MCF 10A (cell line): ENCODE data around the gene DLX4. TPM values are rescaled to one million over a fixed set of nuclear protein-coding genes. Genes with fewer than 3 reads are reported as not detected.

Experiments
- BruUV-seq: library from RNA; stranded (reverse); fragments of 400-500 nt; replicated peaks from 2 replicates; lab custom pipeline; 2021; lab: Mats Ljungman, UMichigan
- CTCF ChIA-PET: fragments of 300-600 bp; sonication (Branson Sonifier 250); formaldehyde crosslinking; extraction: SDS; loops from one replicate; lab custom pipeline; 2021; ENCODE audit warnings: antibody characterized with exemption, inconsistent platforms; lab: Yijun Ruan, JAX
- POLR2A ChIA-PET: fragments of 300-600, 350-650 bp; sonication (Branson Sonifier 250); formaldehyde crosslinking; extraction: SDS; loops from one replicate; lab custom pipeline; 2020; ENCODE audit warnings: antibody characterized with exemption, inconsistent platforms; lab: Yijun Ruan, JAX
- DNase-seq: peaks from one replicate; pipeline ENCODE4 v3.0.0-alpha.2; 2018; ENCODE audit not compliant: unreplicated experiment
- H3K27ac Mint-ChIP-seq: one replicate; pipeline ENCODE4 v1.8.0; 2022; ENCODE audit warnings: mild to moderate bottlenecking, low read depth, mixed read lengths; ENCODE audit not compliant: unreplicated experiment
- H3K27me3 Mint-ChIP-seq: one replicate; pipeline ENCODE4 v1.8.0; 2022; ENCODE audit warnings: mixed read lengths; ENCODE audit not compliant: insufficient read depth, unreplicated experiment
- H3K36me3 Mint-ChIP-seq: one replicate; pipeline ENCODE4 v1.8.0; 2022; ENCODE audit warnings: mild to moderate bottlenecking, moderate library complexity, mixed read lengths; ENCODE audit not compliant: insufficient read depth, unreplicated experiment
- H3K4me1 Mint-ChIP-seq: one replicate; pipeline ENCODE4 v1.8.0; 2022; ENCODE audit warnings: mixed read lengths; ENCODE audit not compliant: insufficient read depth, unreplicated experiment
- H3K4me3 Mint-ChIP-seq: one replicate; pipeline ENCODE4 v1.8.0; 2022; ENCODE audit warnings: mild to moderate bottlenecking, moderate library complexity, mixed read lengths; ENCODE audit not compliant: unreplicated experiment
- H3K9me3 Mint-ChIP-seq: one replicate; pipeline ENCODE4 v1.8.0; 2022; ENCODE audit warnings: mixed read lengths; ENCODE audit not compliant: unreplicated experiment
- CTCF ChIP-seq: fragments of 200-600 bp; IDR thresholded peaks from one replicate; pipeline ENCODE4 v1.8.0; 2022; ENCODE audit warnings: antibody characterized with exemption, mild to moderate bottlenecking; ENCODE audit not compliant: unreplicated experiment
- intact Hi-C: fragments of 100-400 bp; cut with micrococcal nuclease; formaldehyde crosslinking; loops from 2 replicates; pipeline ENCODE4 v1.14.1; 2022
- total RNA-seq: library from RNA; stranded (reverse); gene quantifications from 2 replicates; pipeline ENCODE4 v1.2.3, GENCODE V29; 2022

Gene DLX4
- total RNA-seq, 1 experiment from 2014 or later, result 0.56 TPM

GRCh38 chr17:49994085-49995054 lies 25.4 kb downstream of the DLX4 start:
- no peak for DNase-seq
- H3K27ac Mint-ChIP-seq, result no peak overlapping the region
- no peak for TF ChIP-seq CTCF
- intact Hi-C loops, result loop anchor here (5.0 kb wide), 1 partner anchor 287 kb away; the partner anchor contains the start of gene SLC35B1
- H3K27me3 Mint-ChIP-seq, result peaks cover 62% of the 10 kb centered on the region
- peaks cover 24% of the 10 kb centered on the region for H3K4me1 Mint-ChIP-seq
- no peaks in the 10 kb centered on the region for H3K36me3 Mint-ChIP-seq
- BruUV-seq, result no TSS peak
- H3K4me3 Mint-ChIP-seq, result peak overlapping the region; percentile 48
- ChIA-PET CTCF (interaction anchor here (0.6 to 7.8 kb wide), 10 partner anchors 7 to 568 kb away, joined by 3 to 241 read pairs (median 38); no protein-coding TSS in a partner anchor), POLR2A (interaction anchor here (0.6 to 1.7 kb wide), 4 partner anchors 10 to 127 kb away, joined by 3 to 6 read pairs (median 5); no protein-coding TSS in a partner anchor)
- H3K9me3 Mint-ChIP-seq, result no peaks in the 10 kb centered on the region

- peaks cover 24% of the 10 kb centered on the region for H3K4me1 Mint-ChIP-seq
- ChIA-PET POLR2A (interaction anchor here (0.6 to 1.5 kb wide), 5 partner anchors 9 to 134 kb away, joined by 3 to 6 read pairs (median 3); no protein-coding TSS in a partner anchor), CTCF (interaction anchor here (0.6 to 7.8 kb wide), 14 partner anchors 7 to 569 kb away, joined by 3 to 241 read pairs (median 19); no protein-coding TSS in a partner anchor)
- intact Hi-C loops, result loop anchor here (5.0 kb wide), 1 partner anchor 288 kb away; the partner anchor contains the start of gene SLC35B1
- peaks cover 69% of the 10 kb centered on the region for H3K27me3 Mint-ChIP-seq
- H3K9me3 Mint-ChIP-seq, result no peaks in the 10 kb centered on the region
- no peak within 1 kb of the TSS for H3K27ac Mint-ChIP-seq
- peak within 1 kb of the TSS; percentile 48 for H3K4me3 Mint-ChIP-seq
- DNase-seq, result peak; percentile 41
- no peaks in the 10 kb centered on the region for H3K36me3 Mint-ChIP-seq
- TF ChIP-seq CTCF, result no peak
- BruUV-seq, result no TSS peak
These were observed 26.2 kb downstream of the DLX4 start, which contains the start of gene DLX3 for GRCh38 chr17:49995055-49995738. Gene DLX3, minus strand, starts transcription at chr17:49995224. Its CDS starts 226 bp downstream, at chr17:49994998.

- Mint-ChIP-seq H3K27ac (peak overlapping the region; percentile 37), H3K36me3 (peaks cover 3% of the 10 kb centered on the region), H3K9me3 (no peaks in the 10 kb centered on the region), H3K4me1 (peaks cover 24% of the 10 kb centered on the region), H3K4me3 (peak overlapping the region; percentile 61), H3K27me3 (peaks cover 78% of the 10 kb centered on the region)
- no peak for DNase-seq
- CTCF ChIA-PET, result interaction anchor here (0.6 to 7.8 kb wide), 36 partner anchors 8 to 541 kb away, joined by 3 to 241 read pairs (median 7); no protein-coding TSS in a partner anchor
- intact Hi-C loops, result loop anchor here (1.0 to 5.0 kb wide), 2 partner anchors 44 to 289 kb away; partner anchors contain the start of gene SLC35B1
- no TSS peak for BruUV-seq
- TF ChIP-seq CTCF, result no peak
- POLR2A ChIA-PET, result interaction anchor here (0.6 to 3.2 kb wide), 6 partner anchors 10 to 138 kb away, joined by 3 to 12 read pairs (median 5); no protein-coding TSS in a partner anchor
These were observed 27.1 kb downstream of the DLX4 start for GRCh38 chr17:49996121-49996494.
